Measurements from ENCODE around the gene TNF.

DNA sequence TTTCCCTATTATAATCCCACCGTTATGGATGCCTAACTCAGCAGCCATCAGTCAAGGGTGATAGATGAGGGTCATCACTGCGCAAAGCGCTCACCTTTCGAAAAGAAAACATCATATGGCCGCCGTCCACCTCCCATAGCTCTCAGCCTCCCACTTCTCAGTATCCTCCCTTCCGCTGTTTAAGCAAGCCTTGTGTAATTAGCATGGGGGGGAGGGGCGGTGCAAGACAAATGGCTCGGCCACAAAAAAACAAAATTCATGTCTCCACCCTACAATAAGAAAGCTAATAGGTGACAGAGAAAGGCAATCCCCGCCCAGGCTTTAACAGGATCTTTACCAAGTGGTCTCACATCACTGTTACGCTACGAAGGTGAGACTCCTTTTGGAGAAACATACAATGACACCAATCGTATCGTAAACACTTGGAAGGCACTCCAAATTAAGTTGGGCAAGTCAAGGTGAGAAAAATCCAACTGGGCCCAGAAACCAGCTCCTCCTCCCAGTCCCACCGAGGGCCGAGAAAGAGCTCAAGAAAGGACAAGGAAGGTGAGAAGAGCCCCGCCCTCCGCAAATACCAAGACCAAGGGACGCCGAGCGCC is 34.2 kb upstream of the TNF start:
- TF ChIP-seq, protein P1, sequence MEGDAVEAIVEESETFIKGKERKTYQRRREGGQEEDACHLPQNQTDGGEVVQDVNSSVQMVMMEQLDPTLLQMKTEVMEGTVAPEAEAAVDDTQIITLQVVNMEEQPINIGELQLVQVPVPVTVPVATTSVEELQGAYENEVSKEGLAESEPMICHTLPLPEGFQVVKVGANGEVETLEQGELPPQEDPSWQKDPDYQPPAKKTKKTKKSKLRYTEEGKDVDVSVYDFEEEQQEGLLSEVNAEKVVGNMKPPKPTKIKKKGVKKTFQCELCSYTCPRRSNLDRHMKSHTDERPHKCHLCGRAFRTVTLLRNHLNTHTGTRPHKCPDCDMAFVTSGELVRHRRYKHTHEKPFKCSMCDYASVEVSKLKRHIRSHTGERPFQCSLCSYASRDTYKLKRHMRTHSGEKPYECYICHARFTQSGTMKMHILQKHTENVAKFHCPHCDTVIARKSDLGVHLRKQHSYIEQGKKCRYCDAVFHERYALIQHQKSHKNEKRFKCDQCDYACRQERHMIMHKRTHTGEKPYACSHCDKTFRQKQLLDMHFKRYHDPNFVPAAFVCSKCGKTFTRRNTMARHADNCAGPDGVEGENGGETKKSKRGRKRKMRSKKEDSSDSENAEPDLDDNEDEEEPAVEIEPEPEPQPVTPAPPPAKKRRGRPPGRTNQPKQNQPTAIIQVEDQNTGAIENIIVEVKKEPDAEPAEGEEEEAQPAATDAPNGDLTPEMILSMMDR (optimal IDR thresholded peaks at IDR 0.05 in 1 of 3, IDR thresholded peaks at IDR 0.05 in 1 of 3, conservative IDR thresholded peaks at IDR 0.05 in 1 of 3; ENCODE audit: extremely low read depth in 1 of 3, insufficient read depth in 2 of 3, low read length in 3 of 3), result no peak
- TF ChIP-seq EZH2 (IDR thresholded peaks at IDR 0.05; ENCODE audit: low read length), result no peak
